Activated gamma-delta T cell treated with anti-CD3 and anti-CD28 coated beads, Interleukin-2, amount 50 U/mL, for 16 hours (primary cell): Measurements from ENCODE around the gene OR1D2.
"Not testable (repeated sequence)": the region's sequence is repeated elsewhere in the genome, so short reads cannot be mapped to it uniquely, and the experiment has no call there.

ENCODE experiments used
- DNase-seq: peaks from one replicate; pipeline ENCODE4 v3.0.0-alpha.2; 2020; ENCODE audit warnings: low read depth

Gene OR1D2, protein sequence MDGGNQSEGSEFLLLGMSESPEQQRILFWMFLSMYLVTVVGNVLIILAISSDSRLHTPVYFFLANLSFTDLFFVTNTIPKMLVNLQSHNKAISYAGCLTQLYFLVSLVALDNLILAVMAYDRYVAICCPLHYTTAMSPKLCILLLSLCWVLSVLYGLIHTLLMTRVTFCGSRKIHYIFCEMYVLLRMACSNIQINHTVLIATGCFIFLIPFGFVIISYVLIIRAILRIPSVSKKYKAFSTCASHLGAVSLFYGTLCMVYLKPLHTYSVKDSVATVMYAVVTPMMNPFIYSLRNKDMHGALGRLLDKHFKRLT

GRCh38 chr17:3104322-3104721 is at the start of gene OR1D2:
TSS of gene OR1D2 (minus strand) at chr17:3104422. CDS start at chr17:3092996, 11,426 bp downstream.
- no peak for DNase-seq

- not testable (repeated sequence) for DNase-seq
Measured at GRCh38 chr17:3137494-3137893, 33.3 kb upstream of the OR1D2 start.

DNA sequence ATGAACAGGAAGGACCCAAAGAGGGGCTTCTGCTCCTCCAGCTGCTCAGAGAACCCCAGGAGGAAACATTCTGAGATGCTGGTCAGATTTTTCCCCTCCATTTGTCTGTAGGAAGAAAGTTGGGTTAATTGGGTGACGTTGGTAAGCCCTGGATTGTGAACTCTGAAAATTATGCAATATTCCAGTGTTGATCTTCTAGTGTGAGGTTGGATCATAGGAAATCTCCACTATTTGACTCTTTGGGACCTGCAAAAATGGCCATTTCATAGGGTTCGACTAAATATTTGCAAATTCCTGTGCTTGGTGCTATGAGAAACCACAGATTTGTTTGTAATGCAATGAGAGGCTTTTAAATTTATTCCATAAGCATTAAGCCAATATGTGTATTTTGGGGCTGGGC is 23.2 kb upstream of the OR1D2 start, which contains the start of gene OR1G1:
OR1G1 (minus strand) TSS at position 101 of the 400 bp plus-strand sequence; CDS start at position 101, 0 bp downstream.
- DNase-seq, result no peak

GRCh38 chr17:3073850-3074249 is 30.4 kb downstream of the OR1D2 start:
- DNase-seq, result not testable (repeated sequence)

DNA sequence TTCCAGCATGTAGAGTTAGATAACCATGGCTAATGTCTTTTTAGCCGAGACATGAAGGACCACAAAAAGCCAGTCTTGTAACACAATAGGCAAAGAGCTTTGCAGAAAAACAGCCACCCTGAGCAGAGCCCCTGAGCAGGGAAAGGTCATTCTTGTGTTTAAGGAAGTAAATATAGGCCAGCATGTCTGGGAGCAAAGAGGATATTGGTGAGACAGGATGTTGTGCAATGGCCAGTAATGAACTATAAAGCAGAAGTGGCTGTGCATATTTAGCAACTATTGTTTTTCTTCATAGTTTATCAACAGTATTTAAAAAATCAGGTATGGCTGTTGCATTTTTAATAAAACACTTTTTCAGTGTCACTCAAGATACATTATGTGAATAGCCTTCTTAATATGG is 39.0 kb downstream of the OR1D2 start:
- DNase-seq, result not testable (repeated sequence)

GRCh38 chr17:3063507-3063906 is 40.7 kb downstream of the OR1D2 start, which contains the start of gene OR1D5:
TSS of gene OR1D5 (minus strand) at chr17:3063607. CDS start at chr17:3063607, 0 bp downstream.
- not testable (repeated sequence) for DNase-seq

DNA sequence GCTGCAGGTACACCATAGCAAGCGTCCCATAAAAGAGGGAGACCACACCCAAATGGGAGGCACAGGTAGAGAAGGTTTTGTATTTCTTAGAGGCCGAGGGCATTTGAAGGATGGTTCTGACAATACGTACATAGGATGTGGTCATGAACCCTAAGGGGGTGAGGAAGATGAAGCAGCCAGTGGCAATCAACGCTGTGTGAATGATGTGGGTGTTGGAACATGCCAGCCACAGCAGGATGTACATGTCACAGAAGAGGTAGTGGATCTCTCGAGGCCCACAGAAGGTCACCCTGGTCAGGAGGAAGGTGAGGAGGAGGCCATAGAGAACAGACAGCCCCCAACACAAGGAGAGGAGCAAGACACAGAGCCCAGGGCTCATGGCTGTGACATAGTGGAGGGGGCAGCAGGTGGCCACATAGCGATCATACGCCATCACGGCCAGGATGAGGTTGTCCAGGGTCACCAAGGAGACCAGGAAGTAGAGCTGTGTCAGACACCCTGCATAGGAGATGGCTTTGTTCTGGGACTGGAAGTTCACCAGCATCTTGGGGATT is 41.3 kb downstream of the OR1D2 start:
- DNase-seq, result not testable (repeated sequence)

DNA sequence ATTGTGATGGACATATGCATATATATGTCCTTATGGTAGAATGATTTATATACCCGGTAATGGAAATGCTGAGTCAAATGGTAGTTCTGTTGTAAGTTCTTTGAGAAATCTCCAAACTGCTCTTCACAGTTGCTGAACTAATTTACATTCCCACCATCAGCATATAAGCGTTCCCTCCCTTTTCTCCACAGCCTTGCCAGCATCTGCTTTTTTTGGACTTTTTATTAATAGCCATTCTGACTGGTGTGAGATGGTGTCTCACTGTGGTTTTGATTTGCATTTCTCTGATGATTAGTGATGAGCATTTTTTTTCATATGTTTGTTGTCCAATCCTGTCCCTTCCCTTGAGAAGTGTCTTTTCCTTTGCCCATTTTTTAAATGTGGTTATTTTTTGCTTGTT is 49.4 kb downstream of the OR1D2 start:
- DNase-seq, result not testable (repeated sequence)

- no peak for DNase-seq
Measured at GRCh38 chr17:3049705-3050295, 54.4 kb downstream of the OR1D2 start.

DNA sequence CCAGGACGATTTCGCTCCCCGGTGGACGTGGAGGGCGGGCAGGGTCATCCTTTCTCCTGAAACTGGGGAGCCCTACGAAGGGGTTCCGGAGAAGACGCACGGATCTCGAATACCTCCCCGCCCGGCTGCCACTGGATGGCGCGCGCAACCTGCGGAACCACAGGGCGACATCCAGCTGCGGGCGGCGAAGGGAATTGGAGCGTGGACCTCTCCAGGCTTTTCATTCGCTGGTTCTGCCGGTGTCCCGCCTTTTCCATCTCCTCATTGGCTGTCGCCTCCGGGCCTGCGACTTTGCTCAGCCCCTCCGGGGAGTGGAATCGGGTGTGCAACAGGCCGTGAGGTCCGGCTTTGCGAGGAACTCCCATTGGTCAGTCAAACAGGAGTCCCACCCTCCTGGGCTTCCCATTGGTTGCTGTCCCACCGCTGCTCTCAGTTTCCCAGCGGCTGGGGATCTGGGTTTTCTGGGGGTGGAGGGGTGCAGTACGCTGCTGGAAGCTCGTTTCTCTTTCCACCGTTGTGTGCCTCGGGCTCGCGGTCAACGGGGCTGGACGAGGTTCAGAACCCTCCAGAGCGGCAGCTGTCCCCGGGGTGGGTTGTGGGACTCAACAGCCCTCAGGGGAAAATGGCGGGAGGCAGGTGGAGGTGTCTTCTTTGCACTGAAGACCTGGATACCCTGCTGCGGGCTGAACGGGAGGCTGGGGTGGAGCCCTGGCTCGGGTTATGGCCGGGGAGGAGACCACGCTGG is 55.3 kb downstream of the OR1D2 start:
- peak; percentile 87 for DNase-seq

DNA sequence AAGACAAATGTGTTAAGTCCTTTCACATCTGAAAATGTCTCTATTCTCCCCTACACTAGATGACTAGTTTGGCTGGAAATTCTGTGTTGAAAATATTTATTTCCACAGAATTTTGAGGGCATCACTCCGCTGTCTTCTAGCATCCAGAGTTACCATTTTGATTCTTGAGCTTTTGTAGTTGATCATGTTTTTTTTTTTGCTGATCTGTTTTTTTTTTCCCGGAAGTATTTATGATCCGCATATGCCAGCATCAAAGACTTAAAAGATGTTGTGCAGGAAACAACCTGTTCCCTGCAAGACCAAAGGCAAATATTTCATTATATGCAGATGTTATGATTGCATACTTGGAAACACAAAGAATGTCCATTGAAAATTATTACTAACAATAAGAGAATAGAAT is 57.5 kb downstream of the OR1D2 start:
- no peak for DNase-seq

DNA sequence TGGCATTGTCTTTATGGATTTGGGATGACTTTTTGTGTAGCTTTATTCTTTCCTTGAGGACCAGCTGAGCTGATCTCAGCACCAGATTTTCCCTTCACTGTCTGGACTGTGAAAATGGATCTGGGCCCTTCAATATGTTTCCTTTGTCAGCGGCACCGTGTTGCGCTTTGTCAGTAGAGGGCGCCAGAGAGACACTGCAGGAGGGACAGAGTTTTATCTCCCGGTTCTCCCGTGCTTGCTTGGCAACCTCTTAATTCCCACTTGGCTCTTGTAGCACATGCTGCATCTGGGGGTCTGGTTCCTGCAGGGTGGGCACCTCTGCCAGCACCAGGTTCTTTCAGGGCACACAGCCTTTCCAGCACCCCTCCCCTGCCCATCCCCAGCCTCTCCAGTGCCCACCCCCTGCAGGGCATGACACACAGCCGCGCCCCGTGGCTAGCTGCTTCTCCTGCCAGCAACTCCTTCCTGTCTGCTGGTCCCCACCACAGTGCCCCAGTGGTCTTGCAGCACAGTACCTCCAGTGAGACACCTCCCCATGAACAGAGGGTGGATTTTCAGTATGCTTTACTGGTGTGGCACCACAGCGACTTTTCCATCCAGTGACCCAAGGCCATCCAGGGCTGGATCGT is 60.4 kb downstream of the OR1D2 start:
- no peak for DNase-seq

DNA sequence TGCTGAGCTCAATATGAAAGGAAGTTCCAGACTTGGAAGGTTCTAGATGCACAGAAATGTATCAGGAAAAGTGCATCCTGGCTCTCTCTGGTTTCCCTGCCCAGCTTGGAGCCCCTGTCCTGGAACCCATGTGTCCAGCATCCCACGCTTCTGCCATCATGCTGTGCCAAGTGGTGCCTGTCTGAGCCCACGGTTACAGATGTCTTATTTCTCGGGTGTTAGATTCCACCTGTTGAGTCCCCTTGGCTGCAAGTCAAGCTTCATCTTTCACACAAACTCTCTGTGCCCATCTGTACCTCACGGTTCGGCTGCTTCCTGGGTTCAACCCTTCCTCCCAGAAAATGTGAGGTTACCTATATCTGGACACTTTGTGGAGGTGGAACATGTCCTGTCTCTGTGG is 63.3 kb downstream of the OR1D2 start:
- no peak for DNase-seq

DNA sequence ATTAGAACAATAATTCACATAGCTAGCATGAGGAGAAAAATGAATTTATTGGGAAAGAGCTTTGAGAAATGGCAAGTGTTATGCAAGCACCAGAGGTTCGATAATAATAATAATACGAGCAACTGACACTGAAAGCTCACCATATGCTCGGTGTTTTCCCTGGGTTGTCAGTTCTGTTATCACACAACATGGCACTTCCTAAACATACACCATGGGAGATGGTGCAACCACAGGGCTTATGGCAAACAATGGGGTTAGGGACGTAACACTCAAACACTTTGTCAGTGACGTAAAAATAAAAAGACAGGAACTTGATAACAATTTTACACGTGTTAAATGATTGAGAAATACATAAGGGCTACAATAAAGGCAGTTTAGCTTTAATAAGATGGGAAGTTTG is 64.5 kb downstream of the OR1D2 start:
- DNase-seq, result no peak

DNA sequence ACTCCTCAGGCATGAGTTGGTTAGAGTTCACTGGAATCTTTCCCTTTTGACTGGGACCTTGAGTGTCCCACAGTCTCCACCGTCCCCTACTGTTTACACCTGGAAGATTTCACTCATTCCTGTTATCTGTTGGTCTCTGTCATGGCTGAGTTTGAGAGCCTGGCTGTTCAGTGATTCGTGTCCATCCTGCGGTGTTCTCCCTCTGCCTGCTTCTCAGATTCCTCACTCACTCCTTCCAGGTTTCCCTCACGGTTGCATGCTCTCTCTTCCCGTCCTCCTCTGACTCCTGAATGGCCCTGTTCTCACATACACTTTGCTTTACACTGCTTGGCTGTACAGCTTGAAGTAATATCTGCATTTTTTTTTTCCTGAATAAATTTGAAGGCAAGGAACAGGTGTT is 65.3 kb downstream of the OR1D2 start:
- no peak for DNase-seq
